Kidney tubule cell (primary cell): ENCODE results near the gene GNGT2.

ENCODE experiments used
- DNase-seq: peaks from one replicate; pipeline ENCODE4 v3.0.0-alpha.2; 2018; ENCODE audit warnings: low spot score

Gene GNGT2

GRCh38 chr17:49229076-49229804 lies 18.9 kb upstream of the GNGT2 start:
- DNase-seq = no peak

DNA sequence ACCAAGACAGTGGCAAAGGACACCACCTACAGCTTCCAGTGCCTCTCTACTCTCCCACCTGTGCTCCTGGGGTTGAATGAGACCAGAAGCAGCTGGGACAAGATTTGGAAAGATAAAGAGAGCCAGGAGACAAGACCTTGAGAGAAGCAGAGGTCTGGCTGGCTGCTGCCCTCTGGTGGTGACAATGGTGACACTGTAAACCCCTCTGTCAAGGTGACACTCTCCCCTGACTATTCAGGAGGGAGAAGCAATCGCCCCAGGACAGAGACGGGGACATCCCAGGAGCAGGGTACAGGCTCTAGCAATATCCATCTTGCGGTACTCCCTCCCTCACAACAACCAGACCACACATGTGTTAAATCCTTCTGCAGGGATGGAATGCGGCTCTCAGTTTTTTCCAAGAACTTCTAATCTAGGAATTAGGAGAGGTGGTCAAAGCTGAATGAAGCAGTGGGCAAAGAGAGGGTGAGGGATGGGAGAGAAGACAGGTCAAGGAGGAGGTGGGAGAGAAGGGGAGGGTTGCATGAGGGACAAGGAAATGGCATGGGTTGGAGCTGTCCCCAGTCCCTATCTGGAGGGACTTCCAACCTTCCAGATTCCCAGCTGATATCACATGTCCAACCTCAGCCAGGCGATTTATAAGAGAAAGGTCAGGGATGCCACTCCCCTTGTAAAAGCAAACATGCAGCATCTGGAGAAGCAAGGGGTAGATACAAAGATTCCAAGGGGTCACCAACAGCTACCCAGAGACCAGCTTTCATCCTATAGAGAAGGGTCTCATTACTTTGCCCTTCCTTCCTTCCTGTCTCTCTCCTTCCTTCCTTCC lies 17.3 kb upstream of the GNGT2 start:
- peak; percentile 75 for DNase-seq

DNA sequence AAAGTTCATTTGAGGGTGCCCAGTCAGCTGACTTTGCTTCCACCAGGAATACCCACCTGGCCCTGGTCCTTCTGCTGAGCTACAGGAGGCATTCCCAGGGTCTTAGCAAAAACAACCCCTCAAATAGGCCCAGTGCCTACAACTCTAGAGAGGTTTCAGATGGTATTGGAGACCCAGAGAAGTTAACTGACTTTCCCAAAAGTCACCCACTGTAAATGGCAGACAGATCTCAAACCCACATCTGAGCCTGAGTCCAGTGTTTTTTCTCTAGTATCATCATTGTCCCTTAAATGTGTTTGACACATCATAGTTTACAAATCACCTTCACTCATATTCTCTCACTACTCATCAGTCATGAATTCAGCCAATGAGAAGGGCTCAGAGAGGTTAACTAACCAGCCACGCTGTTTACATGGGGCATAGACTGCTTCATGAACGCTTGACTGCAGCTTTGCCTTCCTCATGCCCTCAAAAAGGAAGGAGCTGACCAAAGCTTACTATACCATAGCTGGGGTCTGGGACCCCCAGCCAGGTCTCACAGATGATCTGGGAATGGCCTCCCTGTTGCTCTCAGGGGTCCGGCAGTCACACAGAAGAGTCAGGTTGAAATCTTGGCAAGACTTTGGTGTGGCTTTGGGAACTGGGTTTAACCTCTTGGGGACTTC lies 16.5 kb upstream of the GNGT2 start:
- DNase-seq = peak; percentile 37

- DNase-seq = no peak
These were observed 15.3 kb upstream of the GNGT2 start for GRCh38 chr17:49225554-49226236.

- DNase-seq = no peak
These were observed 14.6 kb upstream of the GNGT2 start for GRCh38 chr17:49224997-49225337.

DNA sequence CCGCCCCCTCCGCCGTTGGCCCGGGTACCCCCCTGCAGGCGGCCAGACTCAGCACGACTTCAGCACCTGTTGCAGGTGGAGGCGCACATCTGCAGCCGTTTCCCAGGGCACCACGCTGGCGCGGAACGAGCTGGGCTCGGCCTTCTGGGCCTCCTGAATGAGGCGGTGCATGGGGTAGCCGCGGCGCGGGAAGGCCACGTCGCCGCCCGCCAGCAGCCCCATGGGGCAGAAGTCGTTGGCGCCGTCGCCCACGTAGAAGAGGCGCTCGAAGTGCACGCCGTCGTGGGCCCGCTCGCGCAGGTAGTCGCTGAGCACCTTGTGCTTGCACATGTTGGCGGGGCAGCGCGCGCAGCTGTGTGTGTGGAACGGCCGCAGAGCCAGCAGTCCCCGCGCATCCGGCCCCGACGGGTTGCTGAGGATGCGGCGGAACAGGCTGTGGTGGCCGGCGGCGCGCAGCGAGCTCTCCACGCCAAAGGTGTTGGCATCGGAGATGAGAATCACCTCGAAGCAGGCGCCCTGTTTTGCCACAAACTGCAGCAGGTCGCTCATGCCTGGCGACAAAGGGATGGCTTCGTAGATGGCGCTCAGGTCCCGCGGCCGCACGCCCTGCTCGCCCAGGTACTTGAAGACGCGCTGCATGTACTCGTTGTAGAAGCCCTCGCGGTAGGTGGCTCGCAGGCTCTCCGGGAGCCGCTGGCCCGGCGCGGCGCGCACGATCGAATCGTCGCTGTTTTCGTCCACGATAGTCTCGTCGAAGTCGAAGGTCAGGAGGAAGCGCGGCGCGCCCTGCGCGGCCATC lies 14.0 kb upstream of the GNGT2 start:
- no peak for DNase-seq

DNA sequence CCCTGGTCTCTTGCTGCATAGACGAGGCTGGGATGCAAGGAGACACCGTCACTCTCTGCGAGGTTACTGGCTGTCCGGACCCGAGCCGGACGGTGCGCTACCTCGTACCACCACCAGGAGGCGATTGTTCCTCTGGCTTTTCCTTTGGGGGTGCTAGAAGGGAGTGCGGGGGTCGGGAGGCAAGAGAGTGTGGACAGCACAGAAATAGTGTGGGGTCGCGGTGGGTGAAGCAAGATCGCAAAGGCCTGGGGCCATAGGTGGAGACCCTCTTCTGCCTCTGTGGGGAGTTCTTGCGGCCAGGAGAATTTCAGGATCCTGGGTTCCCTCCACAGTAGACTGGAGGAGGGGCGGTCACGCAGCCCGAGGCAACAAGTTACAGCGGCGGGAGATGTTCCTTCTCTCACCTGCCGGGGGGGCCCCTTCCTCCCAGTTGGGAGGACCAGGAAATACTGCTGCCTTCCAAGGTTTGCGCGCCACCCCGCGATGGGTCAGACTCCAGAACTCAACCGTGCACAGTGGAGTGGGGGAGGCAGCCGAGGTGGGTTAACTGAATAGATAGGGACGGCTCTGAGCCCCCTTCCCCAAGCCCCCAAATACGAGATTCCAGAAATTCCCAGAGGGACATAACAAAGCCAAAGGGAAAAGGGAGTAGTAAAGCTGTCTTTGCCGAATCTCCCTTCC lies 13.3 kb upstream of the GNGT2 start:
- DNase-seq = peak; percentile 41

- DNase-seq = no peak
These were observed 12.8 kb upstream of the GNGT2 start for GRCh38 chr17:49223168-49223516.

DNA sequence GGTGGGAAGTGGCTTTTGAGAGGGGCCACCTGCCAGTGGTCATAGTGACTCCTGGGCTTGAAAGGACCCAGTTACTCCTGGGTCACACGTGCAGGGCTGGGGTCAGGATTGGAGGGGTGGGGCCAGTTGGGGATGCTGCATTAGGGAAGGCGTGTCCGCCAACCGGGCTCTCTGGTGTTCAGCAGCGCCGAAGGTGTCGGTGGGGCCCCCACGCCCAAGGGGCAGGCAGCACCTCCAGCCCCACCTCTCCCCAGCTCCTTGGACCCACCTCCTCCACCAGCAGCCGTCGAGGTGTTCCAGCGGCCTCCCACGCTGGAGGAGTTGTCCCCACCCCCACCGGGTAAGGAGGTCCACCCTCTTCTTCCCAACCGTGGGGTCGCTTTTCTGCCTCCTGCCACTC lies 9.6 kb upstream of the GNGT2 start:
- DNase-seq = no peak

DNA sequence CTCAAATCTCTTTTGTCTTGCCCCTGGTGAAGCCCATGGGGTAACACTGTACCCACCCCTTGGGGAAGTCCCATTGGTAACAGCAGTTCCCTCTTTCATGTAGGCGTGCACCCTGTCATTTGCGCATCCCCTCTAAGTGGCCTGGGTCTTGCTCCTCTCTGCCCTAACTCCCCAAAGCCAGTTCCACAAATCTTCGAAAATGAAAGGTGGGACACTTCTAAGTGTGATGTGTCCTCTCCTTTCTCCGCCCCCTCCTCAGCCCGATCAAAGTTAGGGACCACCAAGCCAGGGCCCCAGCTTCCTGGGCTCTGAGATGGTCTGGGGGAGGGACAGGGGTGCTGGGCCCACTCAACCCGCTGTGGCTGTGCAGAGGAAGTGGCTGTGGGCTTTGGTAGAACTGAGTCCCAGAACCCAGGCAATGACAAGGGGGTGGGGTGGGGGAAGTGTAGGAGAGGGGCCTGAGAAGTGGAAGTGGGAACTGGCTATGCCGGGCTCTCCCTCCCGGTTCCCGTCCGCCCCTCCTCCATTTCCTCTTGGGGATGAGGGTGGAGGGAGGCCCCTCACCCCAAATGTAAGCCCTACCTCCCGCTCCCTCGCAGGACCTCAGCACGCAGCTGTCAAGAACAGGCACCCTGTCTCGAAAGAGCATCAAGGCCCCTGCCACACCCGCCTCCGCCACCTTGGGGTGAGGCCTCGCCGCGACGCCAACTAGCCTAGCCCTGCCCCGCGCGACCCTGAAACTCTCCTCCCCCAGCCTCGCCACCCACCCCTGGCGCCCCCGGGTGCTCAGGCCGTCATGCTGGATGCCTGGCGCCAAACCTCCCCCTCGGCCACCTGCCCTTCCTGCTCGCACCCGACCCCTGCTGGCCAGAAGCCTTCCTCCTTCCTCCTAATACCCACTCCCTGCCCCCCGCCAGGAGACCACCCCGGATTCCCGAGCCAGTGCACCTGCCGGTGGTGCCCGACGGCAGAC lies 8.9 kb upstream of the GNGT2 start:
- no peak for DNase-seq

GRCh38 chr17:49217651-49218413 lies 7.5 kb upstream of the GNGT2 start:
- no peak for DNase-seq

GRCh38 chr17:49216953-49217650 lies 6.7 kb upstream of the GNGT2 start:
- no peak for DNase-seq

DNA sequence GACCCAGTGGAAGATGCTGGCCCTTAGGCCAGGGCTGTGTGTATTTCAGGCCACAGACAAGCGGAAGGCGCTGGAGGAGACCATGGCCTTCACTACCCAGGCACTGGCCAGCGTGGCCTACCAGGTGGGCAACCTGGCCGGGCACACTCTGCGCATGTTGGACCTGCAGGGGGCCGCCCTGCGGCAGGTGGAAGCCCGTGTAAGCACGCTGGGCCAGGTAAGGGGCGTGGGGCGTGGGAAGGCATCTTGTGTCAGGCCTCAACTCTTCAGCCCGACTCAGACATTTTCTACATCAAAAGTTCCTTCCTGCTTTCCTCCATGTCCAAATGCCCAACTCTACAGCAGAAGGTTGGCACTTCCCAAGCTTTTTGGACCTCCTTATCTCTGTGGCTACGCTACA lies 6.1 kb upstream of the GNGT2 start:
- no peak for DNase-seq

DNA sequence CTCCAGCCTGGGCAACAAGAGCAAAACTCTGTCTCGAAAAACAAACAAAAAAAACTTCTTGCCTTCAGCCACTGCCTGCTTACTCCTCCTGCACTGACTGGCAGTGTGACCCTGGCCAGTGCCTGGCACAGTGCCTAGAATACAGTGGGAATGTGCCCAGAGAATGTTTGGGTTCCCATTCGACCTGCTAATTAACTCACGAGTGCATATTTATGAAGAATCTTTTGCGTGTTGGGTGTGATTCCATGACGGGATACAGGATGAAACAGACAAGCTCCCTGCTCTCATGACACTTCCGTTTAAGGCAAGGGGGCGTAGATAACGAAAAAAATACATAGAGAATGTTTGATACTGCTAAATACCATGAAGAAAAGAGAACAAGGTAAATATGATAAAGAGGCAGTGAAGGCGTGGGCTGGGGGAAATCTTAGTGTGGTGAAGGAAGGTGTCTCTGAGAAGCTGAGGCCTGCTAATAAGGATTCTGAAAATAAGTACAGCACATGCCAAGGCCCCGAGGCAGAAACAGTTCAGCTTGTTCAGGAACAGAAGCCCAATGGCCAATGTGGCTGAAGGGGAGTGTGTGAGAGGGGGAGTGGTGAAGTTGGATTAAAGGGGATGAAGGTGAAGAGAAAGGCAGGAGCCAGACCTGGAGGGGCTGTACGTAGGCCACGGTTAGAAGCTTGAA lies 4.4 kb upstream of the GNGT2 start:
- DNase-seq = peak; percentile 36

GRCh38 chr17:49213847-49214246 lies 3.5 kb upstream of the GNGT2 start:
- no peak for DNase-seq

DNA sequence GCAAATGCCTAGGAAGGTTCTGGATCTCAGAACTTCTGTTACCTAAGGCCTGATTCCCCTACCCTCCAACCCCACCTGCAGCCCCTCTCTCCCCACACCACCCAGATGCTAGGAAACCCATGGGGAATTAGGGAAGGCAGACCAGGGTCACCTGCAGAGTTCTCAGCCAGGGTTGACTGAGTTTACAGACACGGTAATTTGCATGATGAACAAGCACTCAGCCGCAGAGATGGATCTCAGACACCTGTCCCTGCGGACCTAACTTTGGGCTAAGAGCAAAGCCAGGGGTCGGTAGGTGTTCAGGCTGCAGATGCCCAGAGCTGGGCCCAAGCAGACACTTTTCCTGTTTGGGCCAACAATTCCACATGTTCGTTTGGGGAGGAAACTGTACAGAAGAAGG lies 3.0 kb upstream of the GNGT2 start:
- no peak for DNase-seq

DNA sequence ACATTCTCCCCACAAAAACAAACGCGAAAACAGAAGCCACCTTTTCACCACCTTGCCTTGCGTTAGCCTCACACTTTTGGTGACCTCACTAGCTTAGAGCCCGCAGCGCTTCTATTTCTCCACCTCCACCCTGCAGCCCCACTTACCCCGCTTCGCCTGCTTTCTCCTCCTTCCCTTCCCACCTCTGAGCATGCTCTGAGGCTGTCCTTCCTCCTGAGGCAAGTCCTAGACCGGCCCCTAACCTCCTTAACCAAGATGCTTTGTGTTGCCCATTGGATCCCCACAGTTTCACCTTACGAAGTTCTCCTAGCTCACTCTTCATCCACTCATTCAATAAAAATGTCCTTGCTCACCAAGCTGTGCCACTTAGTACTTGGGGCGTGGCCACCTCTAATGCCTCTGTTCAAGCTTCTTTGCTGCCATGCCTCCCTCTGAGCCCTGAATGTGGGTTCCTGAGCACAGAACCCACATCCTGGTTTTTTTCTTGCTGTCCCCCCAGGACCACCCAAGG lies 1.3 kb downstream of the GNGT2 start:
- peak; percentile 65 for DNase-seq

DNA sequence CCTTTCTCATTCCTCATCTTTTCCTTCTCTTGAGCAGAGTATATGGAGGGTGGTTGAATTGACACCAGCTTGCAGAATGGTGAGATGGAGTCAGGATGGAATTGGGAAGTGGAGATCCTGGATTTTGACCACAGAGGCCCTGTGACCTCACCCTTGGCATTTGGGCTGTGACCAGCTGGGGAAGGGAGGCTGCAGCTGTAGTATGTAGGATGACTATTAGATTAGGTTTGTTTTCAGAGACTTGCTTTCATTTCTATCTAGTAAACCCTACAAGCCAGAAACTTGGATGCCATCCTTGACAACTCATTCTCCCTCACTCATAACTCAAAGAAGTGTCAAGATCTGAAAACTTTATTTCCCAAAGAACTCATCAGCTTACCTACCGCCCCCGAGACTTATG lies 5.9 kb downstream of the GNGT2 start:
- DNase-seq = peak; percentile 17
